GM06990 (cell line): ENCODE data around the gene FIP1L1.
"Not testable (repeated sequence)": the region's sequence is repeated elsewhere in the genome, so short reads cannot be mapped to it uniquely, and the experiment has no call there.

Source experiments
- DNase-seq: peaks from one replicate; pipeline ENCODE4 v3.0.0-alpha.2; 2011; ENCODE audit not compliant: insufficient read length; ENCODE audit errors: extremely low read depth
- H3K27me3 ChIP-seq: replicated peaks from 2 replicates; pipeline ENCODE4 v1.6.0; 2011; ENCODE audit warnings: low read length; ENCODE audit not compliant: control insufficient read depth, insufficient read depth
- H3K36me3 ChIP-seq: 2 replicates; pipeline ENCODE4 v1.5.1; 2011; ENCODE audit warnings: low read length; ENCODE audit not compliant: control insufficient read depth, insufficient read depth
- H3K4me3 ChIP-seq: replicated peaks from 2 replicates; pipeline ENCODE4 v1.5.1; 2011; ENCODE audit warnings: low read depth, mild to moderate bottlenecking, control low read depth, low read length
- TF ChIP-seq, protein P1 (sequence below): IDR thresholded peaks from 2 replicates; pipeline ENCODE4 v1.5.1; 2011; ENCODE audit warnings: low read length, control low read depth, mild to moderate bottlenecking, inconsistent platforms; ENCODE audit not compliant: insufficient read depth, poor library complexity, severe bottlenecking

The FIP1L1 gene

DNA sequence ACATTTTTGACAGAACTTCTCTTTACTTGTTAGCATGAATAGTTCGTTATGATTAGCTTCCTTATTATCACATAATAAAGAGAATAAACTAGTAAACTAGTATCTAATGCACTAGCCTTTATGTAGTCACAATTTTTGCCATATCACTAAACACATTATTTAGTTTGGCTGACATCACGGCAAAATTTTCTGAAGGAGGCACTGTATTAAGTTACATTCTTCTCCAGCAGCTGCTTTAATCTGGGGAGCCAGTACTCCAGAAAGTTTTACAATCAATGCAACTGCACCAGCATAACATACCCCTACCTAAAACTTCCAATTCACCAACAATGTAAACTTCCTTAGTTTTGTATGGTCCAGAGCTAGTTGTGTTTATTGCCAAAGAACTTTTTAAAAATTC lies 87.8 kb downstream of the FIP1L1 start:
- peaks cover 2% of the 10 kb centered on the region; the same call in 1 of the 2 replicates for H3K36me3 ChIP-seq
- H3K27me3 ChIP-seq: no peaks in the 10 kb centered on the region
- H3K4me3 ChIP-seq: no peak overlapping the region
- no peak for DNase-seq
- TF ChIP-seq, protein P1, sequence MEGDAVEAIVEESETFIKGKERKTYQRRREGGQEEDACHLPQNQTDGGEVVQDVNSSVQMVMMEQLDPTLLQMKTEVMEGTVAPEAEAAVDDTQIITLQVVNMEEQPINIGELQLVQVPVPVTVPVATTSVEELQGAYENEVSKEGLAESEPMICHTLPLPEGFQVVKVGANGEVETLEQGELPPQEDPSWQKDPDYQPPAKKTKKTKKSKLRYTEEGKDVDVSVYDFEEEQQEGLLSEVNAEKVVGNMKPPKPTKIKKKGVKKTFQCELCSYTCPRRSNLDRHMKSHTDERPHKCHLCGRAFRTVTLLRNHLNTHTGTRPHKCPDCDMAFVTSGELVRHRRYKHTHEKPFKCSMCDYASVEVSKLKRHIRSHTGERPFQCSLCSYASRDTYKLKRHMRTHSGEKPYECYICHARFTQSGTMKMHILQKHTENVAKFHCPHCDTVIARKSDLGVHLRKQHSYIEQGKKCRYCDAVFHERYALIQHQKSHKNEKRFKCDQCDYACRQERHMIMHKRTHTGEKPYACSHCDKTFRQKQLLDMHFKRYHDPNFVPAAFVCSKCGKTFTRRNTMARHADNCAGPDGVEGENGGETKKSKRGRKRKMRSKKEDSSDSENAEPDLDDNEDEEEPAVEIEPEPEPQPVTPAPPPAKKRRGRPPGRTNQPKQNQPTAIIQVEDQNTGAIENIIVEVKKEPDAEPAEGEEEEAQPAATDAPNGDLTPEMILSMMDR: no peak

DNA sequence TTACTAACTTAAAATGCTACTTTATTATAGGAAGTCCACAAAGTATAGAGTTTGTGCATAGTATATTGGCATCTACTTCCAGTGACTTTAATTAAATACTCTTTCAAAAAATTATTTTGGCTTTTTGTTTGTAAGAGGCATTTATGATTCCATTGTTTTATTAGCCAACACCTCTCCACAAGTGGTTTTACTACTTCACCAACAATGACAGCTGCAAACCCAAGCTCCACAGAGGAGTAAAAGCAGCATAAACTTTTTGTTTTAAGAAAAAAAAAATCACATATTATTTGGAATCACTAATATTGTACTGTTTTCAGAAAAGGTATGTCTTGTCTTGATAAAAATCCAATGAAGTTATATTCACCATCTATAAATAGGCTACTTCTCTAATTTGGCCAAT lies 88.5 kb downstream of the FIP1L1 start:
- TF ChIP-seq, protein P1: no peak
- Histone ChIP-seq H3K4me3 (no peak overlapping the region), H3K27me3 (no peaks in the 10 kb centered on the region), H3K36me3 (peaks cover 2% of the 10 kb centered on the region; the same call in 1 of the 2 replicates)
- DNase-seq: no peak

DNA sequence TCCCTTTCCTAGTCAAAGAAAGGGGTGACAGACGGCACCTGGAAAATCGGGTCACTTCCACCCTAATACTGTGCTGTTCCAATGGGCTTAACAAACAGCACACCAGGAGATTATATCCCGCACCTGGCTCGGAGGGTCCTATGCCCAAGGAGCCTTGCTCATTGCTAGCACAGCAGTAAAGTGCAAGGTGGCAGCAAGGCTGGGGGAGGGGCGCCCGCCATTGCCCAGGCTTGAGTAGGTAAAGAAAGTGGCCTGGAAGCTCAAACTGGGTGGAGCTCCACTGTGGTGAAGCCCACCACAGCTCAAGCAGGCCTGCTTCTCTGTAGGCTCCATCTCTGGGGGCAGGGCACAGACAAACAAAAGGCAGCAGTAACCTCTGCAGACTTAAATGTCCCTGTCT lies 89.1 kb downstream of the FIP1L1 start:
- H3K4me3 ChIP-seq, H3K27me3 ChIP-seq, H3K36me3 ChIP-seq, DNase-seq: not testable (repeated sequence)

DNA sequence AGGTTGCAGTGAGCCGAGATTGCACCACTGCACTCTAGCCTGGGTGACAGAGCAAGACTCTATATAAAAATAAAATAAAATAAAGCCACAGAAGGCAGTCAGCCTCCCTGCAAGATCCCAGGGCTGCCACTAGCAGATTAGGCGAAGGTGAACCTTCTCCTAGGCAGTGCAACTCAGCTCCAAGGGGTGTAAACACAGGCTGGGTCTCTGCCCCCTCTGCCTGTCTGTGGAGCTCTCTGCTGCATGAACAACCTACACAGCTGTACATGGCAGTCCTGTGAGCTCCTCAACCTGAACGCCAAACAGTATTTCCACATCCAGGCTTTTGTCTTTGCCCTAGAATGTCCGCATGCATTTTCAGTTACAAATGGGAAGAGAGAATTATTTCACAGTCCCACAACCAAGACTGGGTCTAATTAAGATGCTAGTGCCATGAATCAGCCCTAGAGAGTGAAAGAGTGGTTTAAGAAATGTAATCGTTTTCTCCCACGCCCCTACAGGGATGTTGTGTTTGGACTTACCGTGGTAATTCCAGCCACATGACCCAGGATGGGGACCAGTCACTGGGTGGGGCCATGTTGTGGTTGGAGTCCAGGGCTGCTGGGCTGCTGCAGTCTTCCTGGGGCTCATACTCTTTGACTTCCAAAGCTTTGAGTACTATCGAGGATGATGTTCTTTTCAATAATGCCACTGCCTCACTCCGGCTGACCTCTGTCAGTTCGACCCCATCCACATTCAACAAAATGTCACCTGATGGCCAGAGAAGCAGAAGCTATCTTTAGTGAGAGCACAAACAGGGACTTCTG lies 99.0 kb downstream of the FIP1L1 start:
- H3K4me3 ChIP-seq: no peak overlapping the region
- TF ChIP-seq, protein P1: no peak
- DNase-seq: no peak
- H3K27me3 ChIP-seq: peaks cover 1% of the 10 kb centered on the region; the same call in 1 of the 2 replicates
- no peaks in the 10 kb centered on the region for H3K36me3 ChIP-seq

DNA sequence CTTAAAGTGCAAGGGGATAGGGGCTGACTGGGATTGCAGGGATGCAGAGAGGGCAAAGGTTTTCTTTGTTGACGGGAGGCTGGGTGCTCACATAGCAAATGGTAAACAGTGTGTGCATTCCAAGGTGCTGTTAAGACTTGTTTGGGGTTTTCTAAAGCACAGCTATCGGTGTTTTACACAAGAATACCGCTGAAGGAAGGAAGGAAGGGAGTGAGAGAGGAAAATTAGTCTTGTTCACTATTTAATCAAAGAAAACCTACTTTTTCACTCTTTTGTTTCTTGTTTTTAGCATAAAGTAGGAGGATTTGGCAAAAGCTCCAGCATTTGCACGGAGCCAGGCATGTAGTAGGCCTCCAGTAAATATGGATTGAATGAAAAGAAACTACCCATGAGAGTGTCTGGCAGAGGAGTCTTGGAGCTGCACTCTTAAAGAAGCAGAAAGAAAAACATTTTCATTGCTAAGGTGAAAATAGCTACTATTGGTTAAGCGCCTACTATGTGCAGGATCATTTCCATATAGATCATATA lies 99.7 kb downstream of the FIP1L1 start:
- TF ChIP-seq, protein P1: no peak
- peaks cover 1% of the 10 kb centered on the region; the same call in 1 of the 2 replicates for H3K27me3 ChIP-seq
- H3K4me3 ChIP-seq: no peak overlapping the region
- no peak for DNase-seq
- H3K36me3 ChIP-seq: no peaks in the 10 kb centered on the region

DNA sequence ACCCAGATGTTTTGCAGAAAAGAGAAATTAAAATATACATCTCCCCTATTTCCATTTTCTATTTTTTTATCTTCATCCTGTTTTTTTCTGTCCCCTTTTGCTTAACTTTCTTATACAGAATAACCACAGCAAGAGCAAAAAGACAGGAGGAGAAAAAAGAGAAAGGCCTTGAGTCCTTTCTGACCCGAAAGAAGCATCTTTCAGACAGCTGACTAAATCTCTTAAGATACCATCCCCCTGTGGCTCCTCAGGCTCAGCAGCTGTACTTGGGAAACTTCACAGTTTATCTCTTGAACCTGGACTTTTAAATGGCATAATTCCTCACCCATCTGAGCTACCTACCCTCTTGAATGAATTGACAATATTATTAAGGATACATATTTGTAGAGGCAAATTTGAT lies 100.2 kb downstream of the FIP1L1 start:
- H3K27me3 ChIP-seq: peaks cover 1% of the 10 kb centered on the region; the same call in 1 of the 2 replicates
- H3K36me3 ChIP-seq: no peaks in the 10 kb centered on the region
- DNase-seq: no peak
- TF ChIP-seq, protein P1: no peak
- H3K4me3 ChIP-seq: no peak overlapping the region
